Common myeloid progenitor, CD34-positive (primary cell): ENCODE data around the gene SENP7.

Source experiments
- CTCF ChIA-PET: fragments of 350-600 bp; sonication (Branson Sonifier 250); formaldehyde crosslinking; loops from one replicate; lab custom pipeline; 2021; ENCODE audit warnings: antibody characterized with exemption; lab: Charles Lee
- POLR2A ChIA-PET: fragments of 350-600 bp; sonication (Branson Sonifier 250); formaldehyde crosslinking; loops from one replicate; lab custom pipeline; 2021; ENCODE audit warnings: antibody characterized with exemption; lab: Charles Lee
- DNase-seq, 3 donors: peaks; one replicate each; pipeline versions ENCODE4 v3.0.0 to v3.0.0-alpha.2; 2013
- H3K27ac ChIP-seq, 2 experiments: 1 replicate in 1 of 2; 2 replicates in 1 of 2; pipeline ENCODE4 v1.7.0; 2013; ENCODE audit warnings: inconsistent platforms in 2 of 2, low read length in 2 of 2, mild to moderate bottlenecking in 2 of 2, low read depth in 1 of 2, moderate library complexity in 1 of 2; ENCODE audit not compliant: severe bottlenecking in 2 of 2, insufficient read depth in 1 of 2, poor library complexity in 1 of 2
- H3K27me3 ChIP-seq, 5 experiments: replicated peaks in 2 of 5; 1 replicate in 3 of 5; 2 replicates in 2 of 5; pipeline versions ENCODE4 v1.6.1 to v1.7.0; 2013; ENCODE audit warnings: low read length in 4 of 5, mild to moderate bottlenecking in 2 of 5, moderate library complexity in 2 of 5, inconsistent platforms in 1 of 5; ENCODE audit not compliant: insufficient read depth in 5 of 5, control insufficient read depth in 4 of 5
- H3K36me3 ChIP-seq, 4 experiments: 1 replicate in 2 of 4; 2 replicates in 2 of 4; pipeline versions ENCODE4 v1.6.1 to v1.7.0; 2013; ENCODE audit warnings: low read length in 3 of 4, control low read depth in 1 of 4, mild to moderate bottlenecking in 1 of 4; ENCODE audit not compliant: control insufficient read depth in 4 of 4, insufficient read depth in 4 of 4
- H3K4me1 ChIP-seq, 4 experiments: 1 replicate in 3 of 4; 2 replicates in 1 of 4; pipeline versions ENCODE4 v1.6.1 to v1.7.1; 2013; ENCODE audit warnings: low read length in 3 of 4, mild to moderate bottlenecking in 3 of 4, control low read depth in 1 of 4, inconsistent platforms in 1 of 4, moderate library complexity in 1 of 4; ENCODE audit not compliant: control insufficient read depth in 4 of 4, insufficient read depth in 4 of 4; ENCODE audit errors: control extremely low read depth in 1 of 4
- H3K4me3 ChIP-seq, 7 experiments: 1 replicate in 4 of 7; 2 replicates in 3 of 7; pipeline versions ENCODE4 v1.5.1 to v1.7.0; 2013; ENCODE audit warnings: mild to moderate bottlenecking in 7 of 7, low read length in 6 of 7, moderate library complexity in 6 of 7, inconsistent platforms in 2 of 7, low read depth in 2 of 7, control low read depth in 1 of 7; ENCODE audit not compliant: insufficient read depth in 4 of 7, control insufficient read depth in 1 of 7; ENCODE audit errors: extremely low read depth in 1 of 7
- H3K9me3 ChIP-seq, 5 experiments: 1 replicate in 4 of 5; 2 replicates in 1 of 5; pipeline versions ENCODE4 v1.6.1 to v1.7.1; 2013; ENCODE audit warnings: low read length in 4 of 5, mild to moderate bottlenecking in 2 of 5, inconsistent platforms in 1 of 5, low read depth in 1 of 5, moderate library complexity in 1 of 5; ENCODE audit not compliant: control insufficient read depth in 4 of 5, insufficient read depth in 2 of 5; ENCODE audit errors: control extremely low read depth in 1 of 5

SENP7 gene

GRCh38 chr3:101278727-101279126 is 234.3 kb downstream of the SENP7 start:
- DNase-seq = no peak
- POLR2A ChIA-PET = no interaction called here
- CTCF ChIA-PET = no interaction called here
- Histone ChIP-seq H3K9me3 (no peaks in the 10 kb centered on the region), H3K36me3 (no peaks in the 10 kb centered on the region), H3K4me3 (no peak overlapping the region), H3K27me3 (no peaks in the 10 kb centered on the region), H3K4me1 (no peaks in the 10 kb centered on the region), H3K27ac (no peak overlapping the region)
